NCI-H146 treated with DMSO at 0.1 percent for 48 hours (cell line): Measurements from ENCODE around the gene MLLT3.

Experiments
- DNase-seq: peaks from one replicate; lab custom pipeline; 2025; ENCODE audit not compliant: unreplicated experiment; lab: John Stamatoyannopoulos, UW

The MLLT3 gene

DNA sequence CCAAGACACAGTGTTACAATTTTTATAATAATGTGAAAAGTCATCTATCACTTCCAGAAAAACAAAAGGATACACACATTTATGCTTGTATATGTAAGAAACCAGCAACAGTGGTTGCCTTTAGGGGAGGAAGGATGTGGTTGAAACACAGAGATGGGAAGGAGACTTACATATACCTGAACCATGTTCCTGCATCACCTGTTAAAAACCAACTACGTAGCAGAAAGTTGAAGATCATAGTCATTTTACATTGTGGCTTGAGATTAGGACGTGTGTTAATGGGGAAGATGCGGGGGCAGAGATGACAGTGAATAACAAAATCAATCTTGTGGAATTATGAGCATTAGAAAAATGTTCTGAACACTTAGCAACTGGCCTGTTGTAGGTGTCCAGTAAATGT, 307.3 kb downstream of the MLLT3 start:
- no peak for DNase-seq

DNA sequence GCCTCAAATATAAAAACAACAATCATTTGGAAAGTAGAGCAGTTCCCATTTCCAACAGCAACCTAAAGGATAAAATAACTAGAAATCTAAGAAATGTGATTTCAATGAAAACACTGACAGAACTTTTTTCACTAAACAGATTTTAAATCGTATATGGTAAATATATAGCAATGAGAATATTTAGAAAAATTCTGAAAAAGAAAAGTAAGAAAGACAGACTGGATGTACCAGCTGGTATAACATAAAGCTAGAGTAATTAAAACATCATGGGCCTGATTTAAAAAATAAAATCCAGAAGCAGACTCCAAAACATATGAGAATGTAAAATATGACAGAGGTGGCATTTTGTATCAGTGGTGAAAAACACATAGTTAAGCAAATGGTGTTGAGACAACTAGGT, 308.9 kb downstream of the MLLT3 start:
- DNase-seq = no peak

DNA sequence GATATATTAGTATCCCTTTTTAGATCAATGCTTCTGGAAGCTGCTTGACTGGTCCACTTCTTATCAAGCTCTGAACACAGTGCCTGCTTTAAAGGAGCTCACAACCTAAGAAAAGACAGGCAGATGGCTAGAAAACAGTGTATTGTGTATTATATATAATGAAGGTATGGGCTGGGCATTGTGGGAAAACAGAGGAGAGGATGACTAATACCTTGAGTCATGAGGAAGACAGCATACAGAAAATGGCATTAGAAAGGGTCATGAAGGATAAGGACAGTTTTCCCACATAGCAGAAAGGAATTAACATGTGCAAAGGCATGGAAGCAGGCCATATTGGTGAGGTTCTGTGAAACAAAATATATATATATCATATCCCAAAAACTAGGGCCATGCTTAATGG, 309.6 kb downstream of the MLLT3 start:
- no peak for DNase-seq

DNA sequence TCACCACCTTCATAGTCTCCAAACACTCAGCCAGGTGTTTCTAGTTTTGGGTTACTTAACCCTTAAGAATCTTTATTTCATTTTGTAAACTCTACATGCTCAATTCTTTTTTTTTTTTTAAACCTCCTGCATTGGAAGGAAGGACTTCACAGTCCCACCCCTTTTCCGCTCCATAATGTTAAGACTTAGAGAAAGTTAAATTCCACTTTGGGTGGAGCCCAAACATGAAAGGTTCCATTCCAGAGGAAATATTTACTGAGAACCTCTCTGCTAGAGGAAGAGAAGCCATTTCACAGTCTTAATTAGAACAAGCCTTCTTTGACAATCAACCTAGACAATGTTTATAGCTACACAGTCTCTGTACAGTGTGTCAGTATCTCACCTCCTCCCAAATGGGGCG, 312.3 kb downstream of the MLLT3 start:
- DNase-seq = no peak

DNA sequence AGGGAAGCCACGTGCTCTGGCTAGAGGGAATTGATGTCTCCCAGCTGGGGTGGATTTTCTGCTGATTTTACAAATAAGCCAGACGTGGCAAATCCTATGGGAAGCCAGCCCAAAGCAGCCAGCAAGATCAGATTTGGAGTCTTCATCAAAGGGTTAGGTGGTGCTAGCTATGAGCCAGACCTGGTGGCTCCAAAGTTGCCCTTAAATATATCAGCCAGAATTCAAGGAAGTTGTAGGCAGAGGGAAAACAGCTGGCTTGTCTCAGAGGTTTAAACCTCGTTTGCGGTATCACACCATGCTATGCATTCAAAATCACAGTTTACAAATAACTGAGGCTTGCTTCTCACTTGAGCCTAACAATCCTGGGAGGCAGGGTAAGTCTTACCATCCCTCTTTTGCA, 313.2 kb downstream of the MLLT3 start:
- no peak for DNase-seq

DNA sequence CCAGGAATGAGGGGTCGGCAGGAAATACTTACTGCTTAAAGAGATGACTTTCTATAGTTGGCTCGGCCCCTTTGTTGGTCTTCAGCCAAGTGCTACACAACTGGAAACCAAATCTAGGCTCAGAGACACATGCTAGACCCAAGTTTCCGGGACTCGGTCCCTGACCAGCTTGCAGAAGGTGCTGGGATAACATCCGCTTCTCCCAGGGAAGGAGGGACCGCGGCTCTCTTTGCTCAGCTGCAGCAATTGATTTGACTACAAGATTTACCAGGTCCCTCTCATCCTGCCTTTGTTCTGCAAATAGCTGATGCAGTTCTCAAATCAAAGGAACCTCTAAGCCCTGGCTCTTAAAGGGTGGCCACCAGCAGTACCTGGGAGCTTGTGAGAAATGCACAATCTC, 314.7 kb downstream of the MLLT3 start:
- DNase-seq = peak; percentile 82

DNA sequence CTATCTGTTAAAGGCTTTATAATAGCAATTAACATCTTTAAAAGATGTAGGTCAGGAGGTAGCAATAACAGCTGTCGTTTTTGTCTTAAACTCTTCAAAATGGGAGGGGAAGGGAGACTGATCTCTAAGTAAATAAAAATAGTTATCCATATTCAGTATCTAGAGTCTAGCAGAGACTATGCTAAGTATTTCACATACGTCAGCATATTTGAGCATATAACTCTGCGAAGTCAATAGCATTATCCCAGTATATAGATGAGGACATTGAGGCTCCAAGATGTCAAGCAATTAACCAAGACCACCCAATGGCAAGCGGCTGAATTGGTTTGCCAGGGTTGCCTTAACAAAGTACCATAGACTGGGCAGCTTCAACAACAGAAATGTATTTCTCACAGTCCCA, 316.8 kb downstream of the MLLT3 start:
- DNase-seq = no peak

DNA sequence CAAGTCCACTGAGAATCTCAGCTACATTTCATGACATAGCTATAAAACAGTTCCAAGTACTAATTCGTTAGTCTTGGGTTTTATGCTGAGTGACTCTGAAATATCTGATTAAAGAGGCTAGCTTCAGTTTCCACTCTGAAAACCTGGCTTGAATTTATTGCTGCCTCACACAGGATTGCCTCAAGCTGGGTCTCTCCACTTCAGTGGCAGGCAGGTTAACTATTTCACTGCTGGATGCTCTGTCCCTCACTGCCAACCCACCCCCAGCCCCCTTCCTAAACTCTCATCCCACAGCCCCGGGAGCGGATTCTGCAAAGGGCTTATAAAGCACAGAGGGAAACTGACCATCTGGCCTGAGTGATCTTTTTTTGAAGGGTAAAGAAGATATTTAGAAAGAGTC, 318.3 kb downstream of the MLLT3 start:
- DNase-seq = no peak

DNA sequence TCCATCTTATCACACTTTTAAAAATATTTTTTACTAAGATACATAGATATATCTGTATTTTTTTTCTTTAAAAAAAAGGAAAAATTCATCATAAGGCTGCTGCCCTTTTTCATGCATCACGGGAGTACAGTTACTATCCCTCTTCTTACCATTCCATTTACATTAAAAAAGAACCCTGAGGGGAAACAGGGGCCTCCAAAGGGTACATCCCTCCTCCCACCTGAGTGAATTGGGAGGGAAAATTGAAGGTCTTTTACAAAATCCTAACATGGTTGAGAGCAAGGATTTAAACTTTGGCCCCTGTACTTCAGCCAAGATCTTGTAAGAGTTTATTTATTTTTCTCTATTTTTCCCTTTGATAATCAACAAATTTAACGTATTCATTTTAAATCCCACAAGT, 319.2 kb downstream of the MLLT3 start:
- DNase-seq = no peak

DNA sequence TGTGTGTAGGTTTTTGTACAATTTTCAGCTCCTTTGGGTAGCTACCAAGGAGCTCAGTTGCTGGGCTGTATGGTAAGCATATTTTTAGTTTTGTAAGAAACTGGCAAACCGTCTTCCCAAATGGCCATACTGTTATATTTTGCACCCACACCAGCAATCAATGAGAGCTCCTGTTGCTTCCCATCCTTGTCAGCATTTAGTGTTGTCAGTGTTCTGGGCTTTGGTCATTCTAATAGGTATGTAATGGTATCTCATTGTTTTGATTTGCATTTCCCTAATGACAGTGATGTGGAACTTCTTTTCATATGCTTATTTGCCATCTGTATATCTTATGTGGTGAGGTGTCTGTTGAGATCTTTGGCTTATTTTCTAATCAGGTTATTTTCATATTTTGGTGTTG, 320.1 kb downstream of the MLLT3 start:
- no peak for DNase-seq

DNA sequence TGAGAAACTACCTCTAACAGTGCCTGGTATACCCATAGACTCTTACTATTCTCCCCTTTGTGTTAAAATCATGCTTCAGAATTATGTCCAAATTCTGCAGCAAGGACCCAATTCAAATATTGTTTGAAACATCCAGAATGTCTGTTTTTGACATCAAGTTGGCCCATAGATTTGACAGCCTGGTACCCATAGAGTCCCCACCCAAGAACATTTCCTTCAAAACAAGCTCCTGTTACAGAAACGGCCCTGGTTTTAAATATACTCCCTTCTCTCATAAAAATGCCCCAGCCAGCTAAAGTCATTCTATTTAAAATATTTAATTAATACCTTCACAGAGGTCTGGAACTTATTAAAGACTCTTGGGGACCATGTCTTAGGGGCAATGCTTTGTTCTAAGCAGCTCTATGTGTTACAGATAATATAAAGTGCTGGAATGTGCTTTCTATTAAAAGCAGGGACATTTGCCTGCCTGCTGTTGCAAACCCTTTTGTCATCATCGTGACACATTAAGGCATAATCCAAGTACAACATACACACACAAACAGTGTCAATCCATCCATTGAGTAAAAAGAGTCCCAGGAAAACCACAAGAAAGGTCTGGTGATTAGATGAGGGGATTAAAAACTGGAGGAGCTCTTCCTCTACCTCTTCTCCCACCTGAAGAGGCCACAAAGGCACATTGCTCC, 321.7 kb downstream of the MLLT3 start:
- no peak for DNase-seq

DNA sequence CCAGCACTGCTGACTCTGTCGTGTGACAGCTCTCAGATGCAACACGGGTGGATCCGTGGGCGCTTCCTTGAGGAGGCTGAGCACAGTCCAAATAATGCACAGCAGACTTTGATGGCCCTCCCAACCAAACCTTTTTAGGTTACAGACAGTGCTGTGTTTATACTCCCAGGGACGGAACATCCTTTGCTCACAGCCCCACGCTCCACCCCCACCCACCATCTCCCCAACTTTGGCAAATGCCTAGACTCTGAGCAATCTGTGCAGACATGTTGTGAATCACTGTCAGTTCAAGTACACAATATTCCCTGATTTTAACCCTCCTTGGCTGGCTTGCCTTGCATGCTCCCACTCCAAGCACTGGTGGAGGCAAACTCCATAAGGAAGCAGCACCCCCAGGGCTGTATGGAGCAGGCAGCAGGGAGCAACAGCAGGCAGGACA, 324.6 kb downstream of the MLLT3 start:
- no peak for DNase-seq

DNA sequence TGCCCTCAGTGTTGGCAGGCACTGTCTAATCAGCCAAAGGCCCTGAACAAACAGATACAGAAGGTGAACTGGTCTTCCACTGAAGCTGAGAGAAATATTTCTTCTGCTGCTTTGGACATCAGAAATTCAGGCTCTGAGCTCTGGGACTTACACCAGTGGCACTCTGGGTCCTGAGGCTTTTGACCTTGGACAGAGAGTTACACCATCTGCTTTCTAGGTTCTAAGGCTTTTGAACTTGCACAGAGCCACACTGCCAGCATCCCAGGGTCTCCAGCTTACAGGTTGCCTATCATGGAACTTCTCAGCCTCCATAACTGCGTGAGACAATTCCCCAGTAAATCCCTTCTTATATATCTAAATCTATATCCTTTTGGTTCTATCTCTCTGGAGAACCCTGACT, 326.7 kb downstream of the MLLT3 start:
- DNase-seq = no peak

DNA sequence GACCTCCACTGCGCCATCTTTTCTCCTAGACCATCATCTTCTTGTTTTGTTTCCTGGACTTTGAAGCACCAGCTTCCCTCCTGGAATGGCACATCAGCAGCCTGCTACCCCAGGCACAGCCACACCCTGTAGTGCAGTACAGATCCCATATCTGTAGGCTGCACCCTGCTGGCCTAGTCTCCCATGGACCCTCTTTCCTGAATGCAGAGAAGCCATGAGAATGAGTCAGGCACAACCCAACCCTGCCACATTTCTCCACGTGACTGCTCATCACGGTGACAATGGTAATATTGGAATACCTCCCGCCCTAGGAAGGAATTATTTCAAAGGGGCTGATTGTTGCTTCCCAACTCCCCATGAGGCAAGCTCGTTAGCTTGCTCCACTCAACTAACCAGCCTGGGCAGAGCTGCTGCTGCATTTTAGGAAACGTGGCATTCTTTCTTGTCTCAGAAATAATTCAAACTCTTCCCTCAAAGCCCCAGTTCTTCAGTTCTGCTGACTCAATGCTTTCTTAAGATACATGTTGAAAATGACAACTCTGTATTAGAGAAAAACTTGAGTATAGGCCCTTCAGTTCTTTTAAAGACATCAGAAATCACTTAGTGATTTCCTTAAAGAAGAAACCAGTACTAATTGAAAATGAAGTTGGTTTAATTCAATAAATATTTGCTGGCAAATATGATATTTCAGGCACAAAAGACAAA, 328.1 kb downstream of the MLLT3 start:
- no peak for DNase-seq

DNA sequence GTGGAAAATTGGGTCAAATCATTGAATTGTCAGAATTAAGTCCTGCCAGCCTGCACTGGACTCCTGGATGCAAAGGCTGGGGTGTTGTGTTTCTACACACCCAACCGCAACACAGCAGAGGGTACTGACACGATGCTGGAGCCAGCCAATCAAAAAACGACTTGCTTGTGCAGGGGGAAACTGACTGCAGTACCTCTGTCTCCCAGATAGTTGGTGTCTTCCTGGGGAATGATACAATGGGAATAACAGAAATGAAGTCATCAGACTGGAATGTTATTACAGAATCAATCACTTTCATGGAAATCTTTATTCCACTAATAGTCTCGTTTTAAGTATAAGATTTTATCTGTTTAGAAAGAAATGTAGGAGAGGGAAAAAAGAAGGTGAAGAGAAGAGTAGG, 330.3 kb downstream of the MLLT3 start:
- no peak for DNase-seq
